Mammary epithelial cell (primary cell): ENCODE data around the gene TPM3.

Experiments used
- EZH2 ChIP-seq: IDR thresholded peaks from 2 replicates; pipeline ENCODE4 v1.6.1; 2012; ENCODE audit warnings: low read length, inconsistent platforms, borderline replicate concordance
- TF ChIP-seq, protein P1 (sequence below), 2 donors: IDR thresholded peaks in 1 of 2; conservative IDR thresholded peaks in 1 of 2; 2 replicates each; pipeline ENCODE4 v1.5.1; 2011 to 2012; ENCODE audit warnings: inconsistent platforms in 2 of 2, low read length in 2 of 2, mild to moderate bottlenecking in 2 of 2, control low read depth in 1 of 2, low read depth in 1 of 2; ENCODE audit not compliant: insufficient read depth in 1 of 2; ENCODE audit errors: extremely low read depth in 1 of 2

DNA sequence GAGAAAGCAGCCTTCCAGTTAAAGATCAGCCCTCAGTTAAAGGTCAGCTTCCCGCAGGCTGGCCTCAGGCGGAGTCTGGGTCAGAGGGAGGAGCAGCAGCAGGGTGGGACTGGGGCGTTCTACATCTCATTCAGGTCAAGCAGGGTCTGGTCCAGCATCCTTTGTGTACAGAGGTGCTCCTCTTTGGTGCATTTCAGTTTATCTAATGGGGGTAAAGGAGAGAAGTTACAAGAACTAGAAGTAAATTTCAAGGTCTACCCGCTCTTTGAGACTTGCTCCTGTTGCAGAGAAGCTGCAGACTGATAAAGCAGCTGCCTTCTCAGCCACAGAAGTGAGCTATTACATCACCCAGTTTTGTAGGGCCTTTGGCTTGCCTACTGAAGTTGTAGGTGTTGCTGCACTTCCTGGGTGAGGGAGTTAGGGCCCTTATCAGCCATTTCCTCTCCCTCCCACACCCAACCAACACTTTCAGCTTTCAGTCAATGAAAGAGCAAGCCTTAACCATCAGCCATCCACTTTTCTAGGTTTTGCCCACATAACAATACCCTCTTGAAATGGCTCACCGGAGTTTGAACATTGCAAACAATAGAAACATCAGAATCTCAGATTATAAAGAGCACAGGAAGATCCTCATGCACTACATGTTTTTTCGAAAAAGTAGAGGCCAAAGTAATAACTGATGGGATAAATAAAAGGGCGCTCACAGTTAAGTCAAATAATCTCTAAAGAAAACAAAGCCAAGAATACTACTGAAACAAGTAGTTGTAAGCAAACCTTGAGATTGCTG is 34.2 kb downstream of the TPM3 start:
- TF ChIP-seq, protein P1, sequence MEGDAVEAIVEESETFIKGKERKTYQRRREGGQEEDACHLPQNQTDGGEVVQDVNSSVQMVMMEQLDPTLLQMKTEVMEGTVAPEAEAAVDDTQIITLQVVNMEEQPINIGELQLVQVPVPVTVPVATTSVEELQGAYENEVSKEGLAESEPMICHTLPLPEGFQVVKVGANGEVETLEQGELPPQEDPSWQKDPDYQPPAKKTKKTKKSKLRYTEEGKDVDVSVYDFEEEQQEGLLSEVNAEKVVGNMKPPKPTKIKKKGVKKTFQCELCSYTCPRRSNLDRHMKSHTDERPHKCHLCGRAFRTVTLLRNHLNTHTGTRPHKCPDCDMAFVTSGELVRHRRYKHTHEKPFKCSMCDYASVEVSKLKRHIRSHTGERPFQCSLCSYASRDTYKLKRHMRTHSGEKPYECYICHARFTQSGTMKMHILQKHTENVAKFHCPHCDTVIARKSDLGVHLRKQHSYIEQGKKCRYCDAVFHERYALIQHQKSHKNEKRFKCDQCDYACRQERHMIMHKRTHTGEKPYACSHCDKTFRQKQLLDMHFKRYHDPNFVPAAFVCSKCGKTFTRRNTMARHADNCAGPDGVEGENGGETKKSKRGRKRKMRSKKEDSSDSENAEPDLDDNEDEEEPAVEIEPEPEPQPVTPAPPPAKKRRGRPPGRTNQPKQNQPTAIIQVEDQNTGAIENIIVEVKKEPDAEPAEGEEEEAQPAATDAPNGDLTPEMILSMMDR (conservative IDR thresholded peaks at IDR 0.05 in 1 of 2, IDR thresholded peaks at IDR 0.05 in 1 of 2; ENCODE audit: extremely low read depth in 1 of 2, insufficient read depth in 1 of 2, low read depth in 1 of 2, low read length in 2 of 2), result no peak
- no peak for TF ChIP-seq EZH2
